ENCODE results near the gene HIBADH.
"Not testable (repeated sequence)": the region's sequence is repeated elsewhere in the genome, so short reads cannot be mapped to it uniquely, and the experiment has no call there.

The HIBADH gene

DNA sequence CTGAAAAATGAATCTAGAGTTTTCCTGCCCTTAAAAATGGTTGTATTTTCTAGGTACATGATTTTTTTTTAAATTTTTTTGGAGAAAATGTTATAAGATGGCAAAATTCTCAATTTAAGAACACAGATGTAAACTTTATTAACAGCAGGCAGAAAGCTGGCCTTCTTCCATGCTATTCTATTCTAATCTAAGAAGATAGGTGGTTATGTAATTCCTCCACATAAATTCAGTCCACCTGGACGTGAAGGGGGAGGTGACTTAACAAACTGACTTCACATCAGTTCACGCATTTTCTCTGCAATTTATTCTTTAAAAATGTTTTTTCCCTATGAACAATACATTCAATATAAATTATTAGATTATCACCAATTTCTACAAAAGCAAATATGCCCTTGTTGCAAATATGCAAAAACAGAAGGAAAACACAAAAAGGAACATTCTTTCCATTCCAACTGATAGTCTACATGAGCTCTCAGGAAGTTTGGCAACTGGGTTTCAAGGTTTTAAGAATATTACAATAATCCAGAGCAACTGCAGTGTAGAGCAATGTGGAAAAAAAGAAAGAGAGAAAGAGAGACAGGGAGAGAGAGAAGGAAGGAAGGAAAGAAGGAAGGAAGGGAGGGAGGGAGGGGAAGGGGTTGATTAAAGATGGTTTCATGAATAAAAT lies 76.8 kb downstream of the HIBADH start:
- TF ChIP-seq ZFX (IDR thresholded peaks at IDR 0.05; ENCODE audit: borderline replicate concordance) = no peak
- TF ChIP-seq, protein P1, sequence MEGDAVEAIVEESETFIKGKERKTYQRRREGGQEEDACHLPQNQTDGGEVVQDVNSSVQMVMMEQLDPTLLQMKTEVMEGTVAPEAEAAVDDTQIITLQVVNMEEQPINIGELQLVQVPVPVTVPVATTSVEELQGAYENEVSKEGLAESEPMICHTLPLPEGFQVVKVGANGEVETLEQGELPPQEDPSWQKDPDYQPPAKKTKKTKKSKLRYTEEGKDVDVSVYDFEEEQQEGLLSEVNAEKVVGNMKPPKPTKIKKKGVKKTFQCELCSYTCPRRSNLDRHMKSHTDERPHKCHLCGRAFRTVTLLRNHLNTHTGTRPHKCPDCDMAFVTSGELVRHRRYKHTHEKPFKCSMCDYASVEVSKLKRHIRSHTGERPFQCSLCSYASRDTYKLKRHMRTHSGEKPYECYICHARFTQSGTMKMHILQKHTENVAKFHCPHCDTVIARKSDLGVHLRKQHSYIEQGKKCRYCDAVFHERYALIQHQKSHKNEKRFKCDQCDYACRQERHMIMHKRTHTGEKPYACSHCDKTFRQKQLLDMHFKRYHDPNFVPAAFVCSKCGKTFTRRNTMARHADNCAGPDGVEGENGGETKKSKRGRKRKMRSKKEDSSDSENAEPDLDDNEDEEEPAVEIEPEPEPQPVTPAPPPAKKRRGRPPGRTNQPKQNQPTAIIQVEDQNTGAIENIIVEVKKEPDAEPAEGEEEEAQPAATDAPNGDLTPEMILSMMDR (IDR thresholded peaks at IDR 0.05) = no peak
- H3K27ac ChIP-seq = no peak overlapping the region

DNA sequence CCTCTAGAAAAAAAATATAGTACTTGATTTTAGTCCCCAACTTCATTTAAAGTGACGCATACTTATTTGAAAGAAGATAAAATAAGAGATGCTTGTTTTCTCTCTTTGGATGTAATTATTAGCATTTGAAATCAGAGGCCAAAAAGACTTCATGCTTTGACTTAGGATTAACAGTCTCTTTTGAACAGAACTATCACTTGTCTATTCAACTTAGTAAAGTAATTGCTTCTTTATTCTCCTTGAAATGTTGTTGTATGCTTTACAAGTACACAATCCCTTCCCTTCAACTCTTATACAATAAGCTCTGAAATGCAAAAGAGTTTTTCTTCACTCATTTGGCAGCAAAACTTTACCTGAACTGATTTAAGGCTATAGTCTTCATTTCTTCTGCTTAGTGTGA lies 80.8 kb downstream of the HIBADH start:
- TF ChIP-seq, protein P1 (IDR thresholded peaks at IDR 0.05) = no peak
- no peak for TF ChIP-seq ZFX (IDR thresholded peaks at IDR 0.05; ENCODE audit: borderline replicate concordance)
- H3K27ac ChIP-seq = no peak overlapping the region

DNA sequence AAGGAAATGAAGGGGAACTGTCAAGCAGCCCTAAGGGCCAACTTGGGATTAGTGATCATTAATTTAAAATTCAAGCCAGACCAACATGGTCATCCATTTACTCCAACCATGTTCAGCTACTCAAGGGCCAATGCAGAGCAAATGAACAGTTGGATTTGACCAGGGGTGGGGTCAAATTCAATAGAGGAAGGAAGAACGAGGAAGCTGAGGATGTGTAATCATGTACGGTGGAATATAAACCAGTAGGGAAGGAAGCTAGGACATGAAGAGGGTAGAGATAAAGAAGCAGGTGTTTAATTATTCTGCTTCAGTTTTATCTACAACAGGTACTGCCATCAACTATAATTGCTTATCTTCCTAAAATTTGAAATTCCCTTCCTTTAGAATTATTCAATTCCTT lies 81.6 kb downstream of the HIBADH start:
- H3K27ac ChIP-seq = no peak overlapping the region
- TF ChIP-seq, protein P1 (IDR thresholded peaks at IDR 0.05) = no peak
- no peak for TF ChIP-seq ZFX (IDR thresholded peaks at IDR 0.05; ENCODE audit: borderline replicate concordance)

DNA sequence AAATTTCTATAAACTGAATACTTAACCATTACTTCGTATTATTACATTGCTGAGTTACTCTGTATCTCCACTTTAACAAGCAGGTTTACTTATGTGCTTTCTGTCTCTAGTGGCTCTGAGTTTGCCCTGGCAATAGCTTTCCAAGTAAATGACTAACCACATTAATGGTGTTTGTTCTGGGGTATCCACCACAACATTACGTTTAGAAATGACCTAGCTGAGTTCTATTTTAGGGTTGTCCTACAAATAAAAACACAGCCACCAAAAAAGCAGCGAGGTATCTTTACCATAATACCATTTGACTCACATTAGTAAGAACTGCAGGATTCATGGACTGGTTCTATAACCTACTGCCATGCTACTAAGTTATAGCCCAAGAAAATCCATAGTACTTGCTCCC lies 83.1 kb downstream of the HIBADH start:
- TF ChIP-seq ZFX (IDR thresholded peaks at IDR 0.05; ENCODE audit: borderline replicate concordance) = no peak
- TF ChIP-seq, protein P1 (IDR thresholded peaks at IDR 0.05) = no peak

DNA sequence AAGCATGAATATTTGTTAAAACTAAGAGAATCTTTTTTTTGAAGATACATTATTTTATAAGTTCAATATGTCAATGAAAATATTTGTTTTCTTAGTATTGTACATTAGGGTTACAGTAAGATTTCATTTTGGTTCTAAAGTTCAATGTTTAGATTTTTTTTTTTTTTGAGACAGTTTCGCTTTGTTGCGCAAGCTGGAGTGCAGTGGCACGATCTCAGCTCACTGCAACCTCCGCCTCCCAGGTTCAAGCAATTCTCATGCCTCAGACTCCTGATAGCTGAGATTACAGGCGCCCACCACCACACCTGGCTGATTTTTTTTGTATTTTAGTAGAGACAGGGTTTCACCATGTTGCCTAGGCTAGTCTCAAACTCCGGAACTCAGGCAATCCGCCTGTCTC lies 84.5 kb downstream of the HIBADH start:
- H3K27ac ChIP-seq = not testable (repeated sequence)

More for the DNA sequence above, 83.1 kb downstream of the HIBADH start:
- no peak overlapping the region for H3K27ac ChIP-seq

DNA sequence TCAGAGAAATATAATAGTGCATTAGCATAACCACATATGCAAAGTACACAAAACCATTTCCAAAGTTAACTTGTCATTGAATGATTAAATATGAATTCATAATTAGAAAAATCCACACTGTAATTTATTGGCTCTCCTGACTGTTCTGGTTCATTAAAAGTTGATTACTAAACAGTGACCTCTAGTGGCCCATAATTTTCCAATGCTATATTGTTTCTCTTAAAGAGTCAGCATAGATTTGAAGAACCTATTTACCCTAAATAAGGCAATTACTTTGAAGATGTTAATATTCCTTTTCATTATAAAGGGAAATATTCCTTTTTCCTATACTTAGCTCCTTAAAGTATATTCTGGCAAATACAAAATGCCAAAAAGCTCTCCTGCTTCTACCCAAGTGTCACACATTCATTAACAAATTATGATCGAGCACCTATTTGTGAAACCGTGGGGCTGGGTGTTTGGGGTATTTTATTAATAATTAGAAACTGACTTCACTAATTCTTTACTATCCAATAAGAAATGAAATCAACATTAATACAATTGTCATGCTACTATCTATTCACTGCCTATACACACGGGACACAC lies 86.2 kb downstream of the HIBADH start:
- no peak overlapping the region for H3K27ac ChIP-seq
- no peak for TF ChIP-seq ZFX (IDR thresholded peaks at IDR 0.05; ENCODE audit: borderline replicate concordance)
- TF ChIP-seq, protein P1 (IDR thresholded peaks at IDR 0.05) = peak; percentile 84

DNA sequence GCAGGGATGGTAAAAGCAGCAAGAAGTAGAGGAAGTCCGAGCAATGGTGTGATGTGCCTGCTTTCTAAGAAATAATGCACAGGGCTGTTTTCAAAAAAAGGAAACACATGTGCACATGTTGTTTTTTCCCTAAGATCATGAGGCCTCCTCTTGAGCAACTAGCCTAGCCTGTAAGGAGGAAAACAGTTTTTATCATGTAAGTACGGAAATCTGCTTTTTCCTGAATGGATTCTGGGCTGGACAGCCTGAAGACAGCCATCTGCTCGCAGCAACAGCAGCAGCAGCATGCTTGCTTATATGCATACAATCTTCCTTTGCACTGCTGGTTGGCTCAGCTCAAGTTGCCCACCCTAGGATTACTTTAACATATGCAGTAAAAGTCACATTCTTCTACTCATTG lies 87.1 kb downstream of the HIBADH start:
- H3K27ac ChIP-seq = no peak overlapping the region
- TF ChIP-seq, protein P1 (IDR thresholded peaks at IDR 0.05) = no peak
- no peak for TF ChIP-seq ZFX (IDR thresholded peaks at IDR 0.05; ENCODE audit: borderline replicate concordance)
